Immature natural killer cell (primary cell): ENCODE results near the gene KHDC4. TPM values are rescaled to one million over a fixed set of nuclear protein-coding genes. Genes with fewer than 3 reads are reported as not detected.

Experiments
- DNase-seq, 3 donors: peaks; one replicate each; pipeline ENCODE4 v3.0.0; 2022; ENCODE audit warnings: mixed read lengths in 1 of 3
- H3K27ac Mint-ChIP-seq, 6 donors: one replicate each; pipeline ENCODE4 v1.8.0; 2020; ENCODE audit warnings: mixed read lengths in 6 of 6, mild to moderate bottlenecking in 5 of 6, inconsistent platforms in 4 of 6, moderate library complexity in 3 of 6
- H3K27me3 Mint-ChIP-seq, 3 donors: one replicate each; pipeline ENCODE4 v1.8.0; 2020 to 2021; ENCODE audit warnings: low read depth in 3 of 3, mild to moderate bottlenecking in 3 of 3, mixed read lengths in 3 of 3, moderate library complexity in 3 of 3, inconsistent platforms in 1 of 3
- H3K36me3 Mint-ChIP-seq, 3 donors: one replicate each; pipeline ENCODE4 v1.8.0; 2020; ENCODE audit warnings: mixed read lengths in 3 of 3, inconsistent platforms in 2 of 3, mild to moderate bottlenecking in 2 of 3
- H3K4me1 Mint-ChIP-seq, 2 donors: one replicate each; pipeline ENCODE4 v1.8.0; 2020; ENCODE audit warnings: inconsistent platforms in 2 of 2, mild to moderate bottlenecking in 2 of 2, mixed read lengths in 2 of 2, moderate library complexity in 1 of 2
- H3K4me3 Mint-ChIP-seq, 5 donors: one replicate each; pipeline ENCODE4 v1.8.0; 2020; ENCODE audit warnings: mild to moderate bottlenecking in 5 of 5, mixed read lengths in 5 of 5, inconsistent platforms in 3 of 5, moderate library complexity in 3 of 5
- H3K9me3 Mint-ChIP-seq, 6 donors: one replicate each; pipeline ENCODE4 v1.8.0; 2020; ENCODE audit warnings: mild to moderate bottlenecking in 6 of 6, mixed read lengths in 6 of 6, inconsistent platforms in 4 of 6, moderate library complexity in 3 of 6
- polyA plus RNA-seq, 3 donors: library from polyadenylated mRNA; unstranded; fragments of 300-500 nt; fragmentation: Illumina TruSeq; gene quantifications; one replicate each; pipeline ENCODE4 v1.2.3, GENCODE V29; 2021

Gene KHDC4
- polyA plus RNA-seq, 3 donors from 2014 or later: 1.0 to 7.0 (median 4.1) TPM

- Mint-ChIP-seq H3K9me3 (no peaks in the 10 kb centered on the region), H3K27ac (peak overlapping the region; percentile 89 to 99 (median 94)), H3K4me3 (peak overlapping the region; percentile 90 to 98 (median 96)), H3K36me3 (peaks cover 0 to 3% (median 0%) of the 10 kb centered on the region in 3 donors), H3K4me1 (peaks cover 87 to 89% of the 10 kb centered on the region in 2 donors), H3K27me3 (peaks cover 8 to 19% (median 16%) of the 10 kb centered on the region in 3 donors)
- DNase-seq: no peak
Measured at GRCh38 chr1:155975375-155976061, 41.3 kb upstream of the KHDC4 start.

DNA sequence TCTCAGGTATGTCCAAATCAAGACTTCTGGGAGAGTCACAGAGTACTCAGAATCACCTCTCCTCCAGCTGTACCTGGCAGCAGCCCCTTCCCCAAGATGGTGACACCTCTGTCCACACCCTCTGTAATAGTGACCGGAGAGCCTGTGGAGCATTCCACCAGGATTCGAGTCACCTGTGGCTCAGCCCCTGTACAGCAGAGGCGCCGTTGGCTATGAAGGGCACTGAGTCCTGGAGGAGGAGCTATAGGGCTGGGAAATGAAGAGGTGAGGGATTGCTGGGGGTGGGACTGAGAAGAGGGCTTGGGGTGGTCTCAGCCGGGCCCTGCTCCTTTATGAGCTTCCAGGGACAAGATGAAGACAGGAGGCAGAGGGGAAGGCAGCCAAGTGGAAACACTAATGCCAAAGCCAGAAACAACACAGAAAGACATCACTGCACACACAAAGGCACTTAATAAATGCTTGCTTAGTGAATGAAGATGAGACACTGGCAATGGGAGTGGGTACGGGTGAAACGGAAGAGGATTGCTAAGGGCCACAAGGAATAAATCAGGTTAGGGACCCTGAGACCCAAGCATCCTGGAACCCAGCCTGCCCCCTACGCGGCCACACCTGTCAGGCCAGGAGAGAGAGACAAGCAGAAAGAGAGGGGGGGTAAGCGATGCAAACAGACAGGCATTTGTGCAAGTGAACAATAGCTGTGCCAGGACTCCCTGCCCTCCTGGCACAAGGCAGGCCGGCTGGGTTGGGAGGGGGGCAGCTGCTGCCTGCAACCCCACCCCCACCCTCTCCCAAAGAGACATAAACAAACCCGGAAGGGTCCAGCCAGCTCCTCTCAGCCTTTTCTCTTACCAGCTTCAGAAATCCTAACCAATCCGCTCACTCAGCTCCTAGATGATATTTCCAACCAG is 40.2 kb upstream of the KHDC4 start:
- H3K4me3 Mint-ChIP-seq: peak overlapping the region; percentile 90 to 98 (median 96)
- peaks cover 0 to 4% (median 3%) of the 10 kb centered on the region in 3 donors for H3K36me3 Mint-ChIP-seq
- peaks cover 87 to 89% of the 10 kb centered on the region in 2 donors for H3K4me1 Mint-ChIP-seq
- H3K9me3 Mint-ChIP-seq: no peaks in the 10 kb centered on the region
- peaks cover 8 to 19% (median 16%) of the 10 kb centered on the region in 3 donors for H3K27me3 Mint-ChIP-seq
- H3K27ac Mint-ChIP-seq: peak overlapping the region; percentile 89 to 99 (median 94)
- no peak for DNase-seq

GRCh38 chr1:155973723-155974122 is 39.5 kb upstream of the KHDC4 start:
- no peak for DNase-seq
- H3K4me1 Mint-ChIP-seq: peaks cover 88 to 89% of the 10 kb centered on the region in 2 donors
- peak overlapping the region; percentile 82 to 95 (median 94) for H3K27ac Mint-ChIP-seq
- peaks cover 6 to 17% (median 16%) of the 10 kb centered on the region in 3 donors for H3K27me3 Mint-ChIP-seq
- peak overlapping the region; percentile 36 to 98 (median 94) for H3K4me3 Mint-ChIP-seq
- no peaks in the 10 kb centered on the region for H3K9me3 Mint-ChIP-seq
- H3K36me3 Mint-ChIP-seq: peaks cover 0 to 7% (median 4%) of the 10 kb centered on the region in 3 donors

- peaks cover 2 to 12% (median 9%) of the 10 kb centered on the region in 3 donors for H3K27me3 Mint-ChIP-seq
- peak overlapping the region; percentile 74 to 95 (median 90) for H3K27ac Mint-ChIP-seq
- peaks cover 0 to 5% (median 4%) of the 10 kb centered on the region in 3 donors for H3K36me3 Mint-ChIP-seq
- peaks cover 98 to 100% of the 10 kb centered on the region in 2 donors for H3K4me1 Mint-ChIP-seq
- no peak for DNase-seq
- H3K4me3 Mint-ChIP-seq: peak overlapping the region; percentile 36 to 98 (median 71)
- no peaks in the 10 kb centered on the region for H3K9me3 Mint-ChIP-seq
Measured at GRCh38 chr1:155971910-155972809, 37.9 kb upstream of the KHDC4 start.

DNA sequence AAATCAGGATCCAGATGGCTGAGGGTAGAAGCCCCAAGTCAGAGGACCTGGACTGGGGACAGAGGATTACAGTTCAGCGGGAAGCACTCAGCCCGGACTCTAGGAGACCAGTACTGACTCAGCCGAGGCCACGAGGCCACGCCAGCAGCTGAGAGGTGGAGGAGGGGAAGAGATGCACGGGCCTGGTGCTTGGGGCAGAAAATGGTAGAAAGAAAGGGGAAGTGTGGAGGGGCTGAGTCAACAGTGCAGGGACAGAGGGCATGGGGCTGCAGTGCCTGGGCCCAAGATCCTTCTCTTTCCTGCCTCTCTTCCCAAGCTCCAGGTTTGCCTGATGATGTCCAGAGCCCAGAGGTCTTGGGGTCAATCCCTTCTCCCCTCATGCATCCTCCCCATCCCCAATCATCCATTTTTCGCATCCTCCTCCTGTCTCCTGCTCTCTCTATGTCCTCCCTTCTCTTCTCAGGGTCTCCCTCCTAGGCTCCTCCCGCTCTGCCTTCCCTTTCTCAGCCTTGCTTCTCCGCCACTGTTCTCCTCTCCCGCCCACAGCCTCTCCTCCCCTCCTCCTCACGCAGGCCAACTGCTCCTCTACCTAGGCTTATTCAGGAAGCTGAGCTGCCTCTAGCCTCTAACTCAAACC is 36.4 kb upstream of the KHDC4 start:
- peak overlapping the region; percentile 48 to 73 (median 71) for H3K4me3 Mint-ChIP-seq
- no peak for DNase-seq
- peaks cover 0 to 3% (median 3%) of the 10 kb centered on the region in 3 donors for H3K27me3 Mint-ChIP-seq
- H3K9me3 Mint-ChIP-seq: no peaks in the 10 kb centered on the region
- H3K27ac Mint-ChIP-seq: peak overlapping the region; percentile 87 to 95 (median 93)
- peaks cover 0 to 11% (median 4%) of the 10 kb centered on the region in 3 donors for H3K36me3 Mint-ChIP-seq
- H3K4me1 Mint-ChIP-seq: peaks cover 98 to 99% of the 10 kb centered on the region in 2 donors

DNA sequence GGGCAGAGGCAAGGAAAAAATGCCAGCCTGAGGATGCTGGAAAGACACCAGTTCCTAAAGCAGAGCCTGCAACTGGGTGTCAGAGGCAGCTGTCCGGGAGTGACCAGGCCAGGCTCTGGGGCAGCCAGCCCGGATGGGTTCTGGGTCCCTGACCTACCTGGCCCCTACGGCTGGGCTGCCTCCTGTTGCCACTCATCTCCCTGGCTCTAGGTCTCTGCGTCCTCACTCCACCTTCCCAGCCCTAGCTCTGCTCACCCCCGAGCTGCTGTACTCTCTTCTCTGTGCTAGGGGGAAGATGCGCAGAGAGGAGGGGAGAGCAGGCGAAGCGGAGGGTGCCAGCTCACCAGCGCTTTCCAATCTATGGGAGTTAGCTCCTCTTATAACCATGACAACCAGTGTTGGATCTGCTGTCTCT is 35.2 kb upstream of the KHDC4 start:
- H3K9me3 Mint-ChIP-seq: no peaks in the 10 kb centered on the region
- H3K4me1 Mint-ChIP-seq: peaks cover 86 to 93% of the 10 kb centered on the region in 2 donors
- H3K36me3 Mint-ChIP-seq: peaks cover 0 to 12% (median 4%) of the 10 kb centered on the region in 3 donors
- peaks cover 0 to 3% (median 3%) of the 10 kb centered on the region in 3 donors for H3K27me3 Mint-ChIP-seq
- H3K27ac Mint-ChIP-seq: peak overlapping the region; percentile 74 to 95 (median 91)
- DNase-seq: no peak
- H3K4me3 Mint-ChIP-seq: peak overlapping the region in 3 of 5 donors; percentile 1 to 33 (median 31)

DNA sequence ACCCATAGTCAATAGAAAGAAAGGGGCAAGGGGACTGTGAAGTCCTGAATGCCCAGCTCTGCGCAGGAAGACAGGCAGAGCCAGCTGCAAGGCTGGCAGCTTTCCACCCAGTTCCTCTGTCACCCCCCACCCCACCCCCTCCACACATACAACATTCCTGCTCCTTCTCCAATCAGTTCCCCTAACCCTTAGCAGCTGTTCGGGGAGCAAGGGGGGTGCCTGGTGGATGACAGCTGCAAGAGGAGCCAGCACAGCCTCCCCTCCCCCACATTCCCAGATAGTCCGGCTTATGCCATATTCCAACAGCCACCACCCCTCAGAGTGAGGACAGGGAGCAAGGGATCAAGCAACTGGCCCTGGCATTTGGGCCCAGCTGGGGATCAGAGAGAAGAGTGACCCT is 34.5 kb upstream of the KHDC4 start:
- H3K36me3 Mint-ChIP-seq: peaks cover 0 to 15% (median 4%) of the 10 kb centered on the region in 3 donors

DNA sequence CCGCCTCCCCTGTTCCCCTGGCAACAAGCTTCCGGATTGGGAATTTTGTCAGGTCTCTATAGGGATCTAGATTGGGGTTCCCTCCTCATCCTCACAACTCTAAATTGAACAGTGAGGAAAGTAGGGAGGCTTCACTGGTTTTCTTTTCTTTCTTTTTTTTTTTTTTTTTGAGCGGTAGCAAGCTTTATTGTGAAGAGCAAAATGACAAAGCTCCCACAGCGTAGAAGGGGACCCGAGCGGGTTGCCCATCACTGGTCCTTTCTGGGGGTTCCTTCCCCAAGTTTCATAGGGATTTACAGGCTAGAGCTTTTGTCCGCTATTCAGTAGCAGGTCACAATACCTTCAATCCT is 33.8 kb upstream of the KHDC4 start:
- H3K4me3 Mint-ChIP-seq: peak overlapping the region; percentile 44 to 73 (median 72)
- no peak for DNase-seq
- peaks cover 73 to 83% of the 10 kb centered on the region in 2 donors for H3K4me1 Mint-ChIP-seq
- no peaks in the 10 kb centered on the region for H3K9me3 Mint-ChIP-seq
- H3K27ac Mint-ChIP-seq: peak overlapping the region; percentile 87 to 95 (median 90)
- peaks cover 0 to 3% (median 2%) of the 10 kb centered on the region in 3 donors for H3K27me3 Mint-ChIP-seq
- peaks cover 0 to 15% (median 4%) of the 10 kb centered on the region in 3 donors for H3K36me3 Mint-ChIP-seq

More for the DNA sequence above, 34.5 kb upstream of the KHDC4 start:
- peak overlapping the region in 3 of 5 donors; percentile 57 to 72 (median 72) for H3K4me3 Mint-ChIP-seq
- H3K27me3 Mint-ChIP-seq: peaks cover 0 to 3% (median 3%) of the 10 kb centered on the region in 3 donors
- H3K4me1 Mint-ChIP-seq: peaks cover 79 to 89% of the 10 kb centered on the region in 2 donors
- H3K27ac Mint-ChIP-seq: peak overlapping the region; percentile 87 to 95 (median 90)
- H3K9me3 Mint-ChIP-seq: no peaks in the 10 kb centered on the region
- DNase-seq: no peak

DNA sequence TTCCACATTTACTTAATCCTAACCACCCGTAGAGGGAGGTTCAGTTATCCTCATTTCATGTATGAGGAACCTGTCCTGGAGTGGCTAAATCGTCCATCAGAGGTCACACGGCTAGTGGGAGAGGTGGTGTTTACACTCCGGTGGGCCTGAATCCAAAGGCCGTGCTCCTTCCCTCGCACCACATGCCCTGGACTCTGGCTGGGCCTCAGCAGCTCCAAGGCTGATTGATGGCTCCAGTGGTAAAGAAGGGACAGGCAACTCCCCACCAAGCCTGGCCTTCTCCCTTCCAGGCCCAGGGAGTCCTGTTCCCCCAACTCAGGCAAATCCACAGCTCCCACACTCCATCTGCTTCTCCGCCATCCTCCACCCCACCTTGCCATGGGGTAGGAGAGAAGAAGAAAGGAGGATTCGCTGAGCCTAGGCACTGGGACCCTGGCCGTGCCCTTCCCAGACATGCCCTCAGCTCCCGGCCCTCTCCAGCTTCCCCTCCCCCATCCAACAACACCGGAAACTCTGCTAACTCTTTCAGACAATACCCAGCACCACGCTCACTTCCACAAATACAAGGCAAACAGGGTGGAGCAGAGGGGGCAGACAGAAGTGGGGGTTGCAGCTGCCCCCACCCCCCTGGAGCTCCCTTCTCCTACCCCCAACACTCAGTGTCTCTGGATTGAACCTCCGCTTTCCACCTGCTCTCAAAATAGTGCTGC is 33.3 kb upstream of the KHDC4 start:
- Mint-ChIP-seq H3K27me3 (peaks cover 0 to 3% (median 2%) of the 10 kb centered on the region in 3 donors), H3K27ac (peak overlapping the region; percentile 87 to 95 (median 90)), H3K9me3 (no peaks in the 10 kb centered on the region), H3K4me1 (peaks cover 73 to 83% of the 10 kb centered on the region in 2 donors), H3K4me3 (peak overlapping the region; percentile 44 to 73 (median 72)), H3K36me3 (peaks cover 0 to 21% (median 6%) of the 10 kb centered on the region in 3 donors)
- no peak for DNase-seq

DNA sequence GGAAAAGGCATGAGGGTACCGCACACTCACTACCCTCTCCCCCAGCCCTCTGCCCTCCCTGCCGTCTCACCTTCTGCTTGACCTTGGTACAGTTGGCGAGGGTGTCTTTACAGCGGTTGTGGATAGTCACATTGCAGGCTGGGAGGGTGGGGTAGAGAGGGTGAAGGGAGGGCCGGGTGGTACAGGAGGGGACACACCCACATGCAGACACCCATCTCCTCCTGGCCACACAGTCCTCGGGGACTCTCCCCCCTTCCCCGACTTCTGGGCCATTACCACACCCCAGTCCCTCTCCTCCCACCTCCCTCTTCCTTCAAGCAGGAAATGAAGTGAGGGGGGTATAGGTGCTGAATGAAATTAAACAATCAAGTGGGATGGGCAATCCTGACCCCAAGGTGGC is 32.5 kb upstream of the KHDC4 start:
- DNase-seq: no peak
- no peaks in the 10 kb centered on the region for H3K9me3 Mint-ChIP-seq

DNA sequence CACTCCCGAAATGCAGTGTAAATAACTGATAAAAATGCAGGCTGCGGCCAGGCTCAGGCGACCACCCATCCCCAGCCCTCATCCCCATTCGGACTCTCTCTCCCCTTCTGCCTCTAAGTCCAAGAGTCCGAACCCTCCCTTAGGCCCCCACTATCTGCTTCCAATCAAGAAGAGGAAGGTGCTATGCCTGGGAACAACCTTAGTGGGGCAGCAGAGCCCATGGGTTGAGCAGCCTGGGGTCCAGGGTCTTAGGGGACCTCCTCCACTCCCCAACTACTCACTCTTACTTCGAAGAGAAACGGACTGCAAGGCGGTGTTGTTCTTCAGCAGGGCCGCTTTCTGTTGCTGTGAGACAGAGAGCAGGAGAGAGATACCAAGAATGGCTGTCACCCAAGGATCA is 31.9 kb upstream of the KHDC4 start:
- Mint-ChIP-seq H3K27me3 (peaks cover 1 to 3% (median 2%) of the 10 kb centered on the region in 3 donors), H3K4me1 (peaks cover 70 to 81% of the 10 kb centered on the region in 2 donors), H3K36me3 (peaks cover 0 to 32% (median 14%) of the 10 kb centered on the region in 3 donors), H3K9me3 (no peaks in the 10 kb centered on the region), H3K4me3 (peak overlapping the region in 4 of 5 donors; percentile 21 to 71 (median 46)), H3K27ac (peak overlapping the region; percentile 85 to 95 (median 90))
- no peak for DNase-seq

More for the DNA sequence above, 32.5 kb upstream of the KHDC4 start:
- H3K27ac Mint-ChIP-seq: peak overlapping the region; percentile 87 to 95 (median 90)
- H3K4me1 Mint-ChIP-seq: peaks cover 73 to 83% of the 10 kb centered on the region in 2 donors
- H3K4me3 Mint-ChIP-seq: peak overlapping the region; percentile 60 to 72 (median 66)
- H3K36me3 Mint-ChIP-seq: peaks cover 0 to 28% (median 13%) of the 10 kb centered on the region in 3 donors
- H3K27me3 Mint-ChIP-seq: peaks cover under 1 to 3% (median 2%) of the 10 kb centered on the region in 3 donors

DNA sequence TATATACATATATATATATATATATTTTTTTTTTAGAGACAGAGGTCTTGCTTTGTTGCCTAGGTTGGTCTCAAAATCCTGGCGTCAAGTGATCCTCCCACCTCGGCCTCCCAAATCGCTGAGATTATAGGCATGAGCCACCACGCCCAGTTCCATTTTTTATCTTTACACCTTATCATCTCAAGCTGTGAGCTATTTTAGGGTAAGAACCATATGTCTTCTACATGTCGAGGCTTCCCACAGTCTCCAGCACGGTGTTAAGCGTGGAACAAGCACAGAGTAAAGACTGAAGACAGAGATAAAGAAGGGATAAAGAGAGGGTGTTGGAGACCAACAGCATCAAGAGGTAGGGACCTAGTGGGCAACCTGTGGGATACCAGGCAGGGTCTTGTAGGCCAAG is 30.0 kb upstream of the KHDC4 start:
- Mint-ChIP-seq H3K27ac (peak overlapping the region in 5 of 6 donors; percentile 31 to 78 (median 63)), H3K4me3 (no peak overlapping the region), H3K9me3 (no peaks in the 10 kb centered on the region), H3K27me3 (peaks cover 1 to 3% (median 2%) of the 10 kb centered on the region in 3 donors), H3K4me1 (peaks cover 64 to 65% of the 10 kb centered on the region in 2 donors), H3K36me3 (peaks cover 4 to 45% (median 10%) of the 10 kb centered on the region in 3 donors)
- DNase-seq: no peak
